Measurements from ENCODE around the gene BTBD9. TPM values are rescaled to one million over a fixed set of nuclear protein-coding genes. Genes with fewer than 3 reads are reported as not detected.

The BTBD9 gene
- total RNA-seq, 1 experiment from 2014 or later, result 19.4 TPM

DNA sequence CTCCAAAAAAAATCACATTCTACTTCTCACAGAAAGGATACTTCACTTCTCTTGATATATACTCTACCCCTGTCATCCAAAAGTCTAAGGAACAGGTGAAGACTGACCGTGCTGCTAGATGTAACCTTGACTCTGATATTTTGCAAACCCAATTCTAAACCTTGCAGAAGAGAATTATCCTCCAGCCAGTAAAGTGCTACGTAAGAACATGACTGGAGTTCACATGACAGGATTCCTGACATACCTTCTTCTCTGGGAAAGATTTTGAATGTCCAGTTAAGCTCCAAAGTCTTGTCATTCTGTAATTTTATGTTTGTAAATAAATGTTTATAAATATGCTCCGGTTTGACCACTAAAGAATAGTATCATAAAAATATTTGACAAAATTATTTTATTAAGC lies 35.8 kb downstream of the BTBD9 start:
- CTCF ChIA-PET, result no interaction called here
- Mint-ChIP-seq H3K4me3 (ENCODE audit: low read depth, unreplicated experiment) (no peak overlapping the region), H3K27ac (ENCODE audit: unreplicated experiment) (no peak overlapping the region), H3K9me3 (ENCODE audit: low read depth, unreplicated experiment) (no peaks in the 10 kb centered on the region), H3K4me1 (ENCODE audit: low read depth, unreplicated experiment) (no peaks in the 10 kb centered on the region), H3K27me3 (ENCODE audit: unreplicated experiment) (no peaks in the 10 kb centered on the region), H3K36me3 (ENCODE audit: insufficient read depth, unreplicated experiment) (no peaks in the 10 kb centered on the region)
- intact Hi-C loops (cut with micrococcal nuclease; ENCODE audit: unreplicated experiment), result loop anchor here (10.0 kb wide), 1 partner anchor 71 kb away; no protein-coding TSS in a partner anchor
- TF ChIP-seq, protein P1, sequence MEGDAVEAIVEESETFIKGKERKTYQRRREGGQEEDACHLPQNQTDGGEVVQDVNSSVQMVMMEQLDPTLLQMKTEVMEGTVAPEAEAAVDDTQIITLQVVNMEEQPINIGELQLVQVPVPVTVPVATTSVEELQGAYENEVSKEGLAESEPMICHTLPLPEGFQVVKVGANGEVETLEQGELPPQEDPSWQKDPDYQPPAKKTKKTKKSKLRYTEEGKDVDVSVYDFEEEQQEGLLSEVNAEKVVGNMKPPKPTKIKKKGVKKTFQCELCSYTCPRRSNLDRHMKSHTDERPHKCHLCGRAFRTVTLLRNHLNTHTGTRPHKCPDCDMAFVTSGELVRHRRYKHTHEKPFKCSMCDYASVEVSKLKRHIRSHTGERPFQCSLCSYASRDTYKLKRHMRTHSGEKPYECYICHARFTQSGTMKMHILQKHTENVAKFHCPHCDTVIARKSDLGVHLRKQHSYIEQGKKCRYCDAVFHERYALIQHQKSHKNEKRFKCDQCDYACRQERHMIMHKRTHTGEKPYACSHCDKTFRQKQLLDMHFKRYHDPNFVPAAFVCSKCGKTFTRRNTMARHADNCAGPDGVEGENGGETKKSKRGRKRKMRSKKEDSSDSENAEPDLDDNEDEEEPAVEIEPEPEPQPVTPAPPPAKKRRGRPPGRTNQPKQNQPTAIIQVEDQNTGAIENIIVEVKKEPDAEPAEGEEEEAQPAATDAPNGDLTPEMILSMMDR (IDR thresholded peaks at IDR 0.05; ENCODE audit: unreplicated experiment), result no peak
- BruUV-seq (replicated peaks), result no TSS peak
- no peak for DNase-seq

DNA sequence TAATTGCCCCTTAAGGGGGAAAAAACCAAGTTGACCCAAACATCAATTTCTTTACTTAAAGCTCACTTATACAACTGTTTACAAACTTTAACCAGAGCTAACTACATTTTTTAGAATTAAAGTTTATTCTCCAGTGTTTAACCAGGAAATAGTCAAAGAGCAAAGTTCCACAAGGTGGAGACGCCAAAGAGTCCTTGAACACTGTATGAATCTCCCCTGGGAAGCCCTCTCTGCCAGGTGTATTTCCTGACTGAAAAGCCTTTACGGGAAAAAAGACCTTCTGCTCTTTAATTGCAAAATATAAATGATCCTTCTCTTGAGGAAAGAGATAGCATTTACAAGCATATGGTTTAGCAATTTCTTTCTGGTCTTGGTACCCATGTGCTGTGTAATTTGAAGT lies 36.2 kb downstream of the BTBD9 start:
- TF ChIP-seq, protein P1 (IDR thresholded peaks at IDR 0.05; ENCODE audit: unreplicated experiment), result no peak
- H3K4me3 Mint-ChIP-seq (ENCODE audit: low read depth, unreplicated experiment), result no peak overlapping the region
- H3K27me3 Mint-ChIP-seq (ENCODE audit: unreplicated experiment), result no peaks in the 10 kb centered on the region
- H3K4me1 Mint-ChIP-seq (ENCODE audit: low read depth, unreplicated experiment), result no peaks in the 10 kb centered on the region
- H3K9me3 Mint-ChIP-seq (ENCODE audit: low read depth, unreplicated experiment), result no peaks in the 10 kb centered on the region
- DNase-seq, result no peak
- no peaks in the 10 kb centered on the region for H3K36me3 Mint-ChIP-seq (ENCODE audit: insufficient read depth, unreplicated experiment)
- BruUV-seq (replicated peaks), result no TSS peak
- intact Hi-C loops (cut with micrococcal nuclease; ENCODE audit: unreplicated experiment), result loop anchor here (10.0 kb wide), 1 partner anchor 71 kb away; no protein-coding TSS in a partner anchor
- H3K27ac Mint-ChIP-seq (ENCODE audit: unreplicated experiment), result no peak overlapping the region
- CTCF ChIA-PET, result no interaction called here

DNA sequence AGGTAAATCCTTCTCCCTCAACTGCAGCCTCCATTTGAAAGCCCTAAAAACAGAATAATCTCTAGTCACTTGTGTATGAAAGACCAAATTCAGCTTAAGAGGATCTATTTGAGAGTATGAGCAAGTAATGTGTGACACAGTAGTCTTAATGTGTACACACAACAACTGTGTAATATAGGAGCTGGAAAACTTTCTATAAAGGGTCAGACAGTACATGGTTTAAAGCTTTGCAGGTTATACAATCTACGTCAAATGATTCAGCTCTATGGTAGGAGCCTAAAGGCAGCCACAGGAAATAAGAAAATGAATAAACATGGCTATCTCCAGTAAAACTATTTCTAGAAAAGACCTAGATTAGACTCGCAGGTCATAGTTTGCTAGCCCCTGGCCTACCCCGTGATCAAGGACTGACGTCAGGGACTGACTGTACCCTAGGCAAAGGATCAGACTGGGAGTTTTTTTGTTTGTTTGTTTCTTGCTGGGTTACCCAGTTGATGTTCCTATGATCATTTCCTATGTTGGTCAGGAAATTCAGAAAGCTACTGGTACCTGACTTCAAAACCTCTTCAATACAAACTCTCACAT lies 39.7 kb downstream of the BTBD9 start:
- Mint-ChIP-seq H3K36me3 (ENCODE audit: insufficient read depth, unreplicated experiment) (no peaks in the 10 kb centered on the region), H3K27me3 (ENCODE audit: unreplicated experiment) (no peaks in the 10 kb centered on the region), H3K4me3 (ENCODE audit: low read depth, unreplicated experiment) (no peak overlapping the region), H3K4me1 (ENCODE audit: low read depth, unreplicated experiment) (no peaks in the 10 kb centered on the region), H3K9me3 (ENCODE audit: low read depth, unreplicated experiment) (no peaks in the 10 kb centered on the region), H3K27ac (ENCODE audit: unreplicated experiment) (no peak overlapping the region)
- DNase-seq, result no peak
- TF ChIP-seq, protein P1 (IDR thresholded peaks at IDR 0.05; ENCODE audit: unreplicated experiment), result no peak
- intact Hi-C loops (cut with micrococcal nuclease; ENCODE audit: unreplicated experiment), result loop anchor here (10.0 kb wide), 1 partner anchor 75 kb away; no protein-coding TSS in a partner anchor
- no TSS peak for BruUV-seq (replicated peaks)
- CTCF ChIA-PET, result no interaction called here

DNA sequence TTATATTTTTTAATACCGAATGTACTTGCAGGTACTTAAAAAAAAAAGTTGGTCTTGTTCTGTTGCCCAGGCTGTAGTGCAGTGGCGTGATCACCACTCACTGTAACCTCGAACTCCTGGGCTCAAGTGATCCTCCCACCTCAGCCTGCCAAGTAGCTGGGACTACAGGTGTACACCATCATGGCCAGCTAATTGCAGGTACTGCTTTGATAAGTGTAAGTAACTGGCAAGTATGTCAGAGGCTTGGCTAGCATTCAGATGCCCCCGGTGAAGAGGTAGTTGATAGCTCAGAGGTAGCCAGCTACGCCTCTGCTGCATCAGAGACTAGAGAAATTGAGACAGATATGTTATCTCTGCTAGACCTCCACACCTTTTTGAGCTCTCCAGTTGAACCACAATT lies 40.5 kb downstream of the BTBD9 start:
- TF ChIP-seq, protein P1 (IDR thresholded peaks at IDR 0.05; ENCODE audit: unreplicated experiment), result no peak
- Mint-ChIP-seq H3K4me1 (ENCODE audit: low read depth, unreplicated experiment) (no peaks in the 10 kb centered on the region), H3K36me3 (ENCODE audit: insufficient read depth, unreplicated experiment) (no peaks in the 10 kb centered on the region), H3K9me3 (ENCODE audit: low read depth, unreplicated experiment) (no peaks in the 10 kb centered on the region), H3K27me3 (ENCODE audit: unreplicated experiment) (no peaks in the 10 kb centered on the region), H3K27ac (ENCODE audit: unreplicated experiment) (no peak overlapping the region), H3K4me3 (ENCODE audit: low read depth, unreplicated experiment) (no peak overlapping the region)
- intact Hi-C loops (cut with micrococcal nuclease; ENCODE audit: unreplicated experiment), result no loop called here
- CTCF ChIA-PET, result no interaction called here
- BruUV-seq (replicated peaks), result no TSS peak
- DNase-seq, result no peak

Data from Calu3 (cell line).